ENCODE measurements around the gene RPN2. TPM values are rescaled to one million over a fixed set of nuclear protein-coding genes. Genes with fewer than 3 reads are reported as not detected.

RPN2 gene
- total RNA-seq, 1 experiment from 2014 or later, result 220 TPM

DNA sequence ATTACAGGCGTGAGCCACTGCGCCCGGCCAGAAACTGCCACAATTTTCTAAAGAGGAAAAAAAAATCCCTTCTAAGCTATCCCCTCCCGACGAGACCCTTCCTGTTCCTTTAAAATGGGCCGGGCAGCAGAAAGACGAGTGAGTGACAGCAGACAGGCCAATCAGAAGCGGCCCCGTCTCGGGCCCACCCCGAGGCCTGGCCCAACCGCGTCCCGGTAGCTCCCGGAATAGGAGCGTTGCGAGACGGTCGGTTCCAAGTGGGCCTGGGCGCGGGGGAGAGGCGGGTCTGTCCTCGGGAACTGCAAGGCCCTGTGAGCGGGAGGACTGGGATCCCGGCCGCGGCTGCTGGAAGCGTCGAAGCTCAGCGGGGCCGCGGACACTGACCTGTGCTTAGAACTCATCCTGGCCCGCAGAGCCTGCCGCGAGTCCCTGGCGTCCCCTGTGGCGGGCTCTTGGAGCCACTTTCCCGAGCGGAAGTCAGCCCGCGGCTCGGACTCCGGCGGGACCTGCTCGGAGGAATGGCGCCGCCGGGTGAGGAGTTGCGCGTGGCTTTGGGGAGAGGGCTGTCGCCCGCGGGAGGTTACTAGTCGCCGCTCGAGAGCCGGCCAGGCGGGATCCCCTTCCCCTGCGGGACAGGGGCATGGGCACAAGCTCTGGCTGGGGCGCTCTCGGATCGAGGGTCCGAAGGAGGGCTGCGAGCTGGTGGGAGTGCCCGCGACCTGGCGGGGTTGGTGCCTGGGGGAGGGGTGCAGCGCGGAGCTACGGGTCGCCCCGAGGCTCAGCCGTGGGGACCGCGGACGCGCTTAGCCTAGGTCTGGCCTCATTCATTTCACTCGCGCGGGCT is at the start of gene RPN2, which contains the start of gene MROH8 (continued):
- TF ChIP-seq RAD21 (IDR thresholded peaks at IDR 0.05; ENCODE audit: low read depth) (no peak), SP1 (IDR thresholded peaks at IDR 0.05; ENCODE audit: low read depth) (peak; percentile 98), ZFX (IDR thresholded peaks at IDR 0.05) (peak; percentile 74), JUND (IDR thresholded peaks at IDR 0.05) (peak; percentile 58; the same call in 1 of the 2 replicates), ZNF274 (IDR thresholded peaks at IDR 0.05; ENCODE audit: low read depth, low read length) (no peak), FOSL1 (IDR thresholded peaks at IDR 0.05; ENCODE audit: low read depth) (no peak), EZH2phosphoT487 (IDR thresholded peaks at IDR 0.05; ENCODE audit: borderline replicate concordance) (no peak), SIN3A (IDR thresholded peaks at IDR 0.05; ENCODE audit: low read depth) (no peak)

DNA sequence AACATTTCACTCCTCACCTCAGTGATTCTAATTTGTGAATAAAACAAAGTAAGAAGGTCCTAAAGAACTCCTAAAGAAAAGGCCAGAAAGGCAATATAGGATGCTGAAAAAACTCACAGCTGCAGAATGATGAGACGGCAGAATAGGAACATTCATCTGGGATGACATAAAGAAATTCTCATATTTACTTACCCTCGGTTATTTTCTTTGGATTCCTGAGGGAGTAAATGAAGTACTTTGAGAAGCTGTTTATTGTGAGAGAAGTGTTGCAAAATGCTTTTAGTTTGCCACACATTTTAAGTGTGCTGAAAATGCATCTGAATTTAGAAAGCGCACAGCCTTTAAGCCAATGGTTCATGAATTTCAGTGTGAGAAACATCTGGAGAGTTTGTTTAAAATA is 47.6 kb upstream of the RPN2 start:
- no peaks in the 10 kb centered on the region for H3K9me2 ChIP-seq (ENCODE audit: insufficient read depth)
- BruUV-seq (replicated peaks), result no TSS peak
- H2AFZ ChIP-seq (ENCODE audit: low read depth, low read length, poor library complexity, severe bottlenecking), result no peak overlapping the region
- no peaks in the 10 kb centered on the region for H3K9me3 ChIP-seq (ENCODE audit: control insufficient read depth in 1 of 2, insufficient read depth in 1 of 2, low read depth in 1 of 2, low read length in 2 of 2)
- ChIA-PET RAD21 (ENCODE audit: low non-redundant PET in 1 of 2, low total read pairs in 2 of 2, uncharacterized antibody in 2 of 2, unreplicated experiment in 2 of 2) (no interaction called here), CTCF (no interaction called here), POLR2A (no interaction called here)
- H3K4me2 ChIP-seq (ENCODE audit: low read length), result no peak overlapping the region
- H3K36me3 ChIP-seq (ENCODE audit: control insufficient read depth in 1 of 2, insufficient read depth in 2 of 2, low read length in 2 of 2), result no peaks in the 10 kb centered on the region
- H3K27ac ChIP-seq (ENCODE audit: low read depth, low read length), result no peak overlapping the region
- intact Hi-C loops (cut with micrococcal nuclease), result no loop called here
- no peak overlapping the region for H3K4me3 ChIP-seq (replicated peaks in 1 of 2; ENCODE audit: low read depth in 1 of 2, low read length in 2 of 2)
- no peaks in the 10 kb centered on the region for H3K79me2 ChIP-seq (ENCODE audit: insufficient read depth, low read length)
- no peaks in the 10 kb centered on the region for H3K4me1 ChIP-seq (ENCODE audit: control insufficient read depth in 1 of 2, insufficient read depth in 2 of 2, low read length in 2 of 2)
- no peaks in the 10 kb centered on the region for H4K20me1 ChIP-seq (ENCODE audit: insufficient read depth)
- H3K27me3 ChIP-seq (ENCODE audit: insufficient read depth, low read length), result peaks cover 6% of the 10 kb centered on the region; the same call in 1 of the 2 replicates
- DNase-seq (ENCODE audit: low read depth, low spot score), result no peak
- ATAC-seq, result no peak
- TF ChIP-seq RAD21 (IDR thresholded peaks at IDR 0.05; ENCODE audit: low read depth) (no peak), ZBTB33 (IDR thresholded peaks at IDR 0.05; ENCODE audit: extremely low read depth, insufficient replicate concordance, low read length) (no peak), SRF (IDR thresholded peaks at IDR 0.05; ENCODE audit: low read depth) (no peak), SIN3A (IDR thresholded peaks at IDR 0.05; ENCODE audit: low read depth) (no peak), CEBPB (IDR thresholded peaks at IDR 0.05; ENCODE audit: low read depth) (no peak), EZH2 (IDR thresholded peaks at IDR 0.05) (no peak), EGR1 (IDR thresholded peaks at IDR 0.05; ENCODE audit: low read depth) (no peak), POLR2AphosphoS5 (IDR thresholded peaks at IDR 0.05; ENCODE audit: low read depth, low read length) (no peak), REST (IDR thresholded peaks at IDR 0.05; ENCODE audit: low read depth) (no peak), EZH2phosphoT487 (IDR thresholded peaks at IDR 0.05; ENCODE audit: borderline replicate concordance) (no peak), MAX (IDR thresholded peaks at IDR 0.05) (no peak), ZFX (IDR thresholded peaks at IDR 0.05) (no peak)
- TF ChIP-seq, protein P1, sequence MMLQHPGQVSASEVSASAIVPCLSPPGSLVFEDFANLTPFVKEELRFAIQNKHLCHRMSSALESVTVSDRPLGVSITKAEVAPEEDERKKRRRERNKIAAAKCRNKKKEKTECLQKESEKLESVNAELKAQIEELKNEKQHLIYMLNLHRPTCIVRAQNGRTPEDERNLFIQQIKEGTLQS (IDR thresholded peaks at IDR 0.05), result no peak
- no peak overlapping the region for H3K9ac ChIP-seq (ENCODE audit: low read length)

All from HCT116 (cell line).